MG63 (cell line): ENCODE data around the gene NXPH4. TPM values are rescaled to one million over a fixed set of nuclear protein-coding genes. Genes with fewer than 3 reads are reported as not detected.
A peak's percentile ranks its signal among the peaks of the same experiment; 100 is the strongest.

Experiments used
- DNase-seq: peaks from one replicate; pipeline ENCODE4 v3.0.0-alpha.2; 2020
- H3K27me3 ChIP-seq: fragments of 250-450 bp; sonication (Bioruptor Pico); 2 replicates; pipeline ENCODE4 v1.5.1; 2020; ENCODE audit warnings: mild to moderate bottlenecking, moderate library complexity
- H3K36me3 ChIP-seq: fragments of 250-450 bp; sonication (Bioruptor Pico); 2 replicates; pipeline ENCODE4 v1.5.1; 2020; ENCODE audit warnings: mild to moderate bottlenecking, moderate library complexity
- H3K4me3 ChIP-seq: fragments of 250-450 bp; sonication (Bioruptor Pico); 2 replicates; pipeline ENCODE4 v1.5.1; 2020; ENCODE audit warnings: mild to moderate bottlenecking, moderate library complexity
- H3K9me3 ChIP-seq: fragments of 250-450 bp; sonication (Bioruptor Pico); 2 replicates; pipeline ENCODE4 v1.5.1; 2020; ENCODE audit warnings: mild to moderate bottlenecking, moderate library complexity
- total RNA-seq: library from RNA; depleted of rRNA; stranded (reverse); fragments of >200 nt; shearing (Covaris generic); gene quantifications from 2 replicates; pipeline ENCODE4 v1.2.3, GENCODE V29; 2014; ENCODE audit warnings: low replicate concordance

NXPH4 gene
- total RNA-seq, 1 experiment from 2014 or later, result not detected

DNA sequence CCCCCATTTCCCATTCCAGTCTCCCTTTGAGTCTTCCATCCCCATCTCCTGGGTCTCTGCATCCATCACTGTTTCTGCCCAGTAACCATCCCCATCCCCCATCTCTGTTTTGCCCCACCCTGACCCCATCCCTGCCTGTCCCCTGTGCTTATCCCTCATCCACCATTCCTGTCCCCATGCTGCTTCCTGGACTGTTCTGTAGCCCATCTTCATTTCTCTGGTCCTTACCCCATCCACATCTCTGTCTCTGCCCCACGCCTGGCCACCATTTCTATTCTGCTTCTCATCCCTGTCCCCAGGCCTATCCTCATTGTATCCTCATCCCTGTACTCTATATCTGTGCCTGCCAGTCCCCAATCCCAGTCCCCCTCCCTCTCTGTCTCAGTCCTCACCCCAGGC, 4.2 kb downstream of the NXPH4 start:
- Histone ChIP-seq H3K9me3 (no peaks in the 10 kb centered on the region), H3K27me3 (0 out of 2 replicates have a peak, but pooled peaks cover 3% of the 10 kb centered on the region), H3K36me3 (no peaks in the 10 kb centered on the region), H3K4me3 (no peak overlapping the region)
- DNase-seq, result no peak

DNA sequence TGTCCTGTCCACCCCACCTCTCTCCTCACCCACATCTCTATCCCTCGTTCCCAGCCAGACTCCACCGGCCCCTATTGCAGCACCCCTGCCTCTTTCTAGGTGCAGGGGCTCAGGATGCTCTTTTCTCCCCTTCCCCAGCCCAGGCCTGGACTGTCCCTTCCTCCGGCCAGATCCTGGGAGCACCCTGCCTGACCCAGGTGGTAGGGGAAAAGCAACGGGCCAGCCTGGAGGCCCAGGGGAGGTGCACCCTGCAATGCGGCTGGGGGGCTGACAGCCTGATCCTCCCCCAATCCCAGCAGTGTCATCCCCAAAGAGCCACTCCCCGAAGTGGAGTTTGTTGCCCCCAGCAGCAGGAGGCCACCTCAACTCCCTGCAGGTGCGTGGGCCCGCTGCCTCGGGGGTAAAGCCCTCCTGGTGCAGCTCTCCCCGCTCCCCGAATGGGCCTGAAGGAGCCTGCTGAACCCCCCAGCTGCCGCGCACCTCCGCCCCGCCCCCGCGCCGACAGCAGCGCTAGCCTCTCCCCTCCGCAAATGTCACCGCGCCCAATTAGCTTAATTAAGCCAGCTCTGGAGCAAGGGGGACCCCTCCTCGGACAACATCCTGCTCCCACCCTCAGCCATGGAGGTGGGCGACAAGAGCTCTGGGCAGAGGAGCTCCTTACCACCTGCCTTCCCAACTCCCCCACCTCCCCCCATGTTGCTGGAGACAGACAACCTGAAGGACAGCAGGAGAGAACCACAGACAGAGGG, 4.7 kb downstream of the NXPH4 start:
- Histone ChIP-seq H3K36me3 (no peaks in the 10 kb centered on the region), H3K4me3 (no peak overlapping the region), H3K9me3 (no peaks in the 10 kb centered on the region), H3K27me3 (no peaks in the 10 kb centered on the region)
- DNase-seq, result no peak

DNA sequence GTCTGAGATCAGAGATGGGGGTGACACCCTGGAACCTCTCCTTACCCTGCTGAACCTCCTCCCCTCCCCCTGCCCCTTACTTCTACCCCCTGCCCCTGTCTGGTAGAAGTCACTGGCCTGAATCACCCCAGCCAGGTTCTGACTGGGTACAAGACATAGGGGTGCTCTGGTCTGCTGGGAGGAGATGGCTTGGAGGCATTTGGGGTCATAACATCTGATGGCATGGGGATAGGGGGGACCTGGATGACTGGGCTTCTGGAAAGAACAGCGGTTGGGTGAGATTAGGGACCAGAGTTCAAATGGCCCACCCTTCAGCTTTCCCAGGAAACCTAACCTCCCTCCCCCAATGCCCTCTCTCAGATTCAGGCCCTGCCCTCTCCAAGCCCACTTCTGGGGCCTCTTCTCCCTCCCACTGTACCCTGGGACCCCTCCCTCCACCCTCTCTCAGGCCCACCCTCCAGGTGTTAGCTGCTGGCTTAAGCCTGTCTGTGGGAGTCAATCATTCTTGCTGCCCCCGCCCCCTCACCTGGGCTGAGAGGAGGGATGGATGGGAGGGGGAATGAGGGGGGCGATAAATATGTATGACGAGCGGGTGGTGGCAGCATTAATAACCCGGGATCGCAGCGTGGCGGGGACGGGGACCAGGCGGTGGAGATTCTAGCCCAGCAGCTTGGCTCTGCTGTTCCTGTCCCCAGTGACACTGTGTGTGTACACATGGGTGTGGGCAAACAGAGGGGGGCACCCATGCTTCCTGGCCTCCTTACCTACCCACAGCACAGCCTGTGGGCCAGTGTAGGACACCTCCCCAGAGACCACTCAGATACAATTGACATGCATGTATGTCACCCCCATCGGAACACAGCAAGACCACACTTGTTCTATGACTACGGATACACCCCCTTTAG, 5.9 kb downstream of the NXPH4 start:
- Histone ChIP-seq H3K27me3 (no peaks in the 10 kb centered on the region), H3K36me3 (no peaks in the 10 kb centered on the region), H3K4me3 (no peak overlapping the region), H3K9me3 (no peaks in the 10 kb centered on the region)
- DNase-seq, result no peak

DNA sequence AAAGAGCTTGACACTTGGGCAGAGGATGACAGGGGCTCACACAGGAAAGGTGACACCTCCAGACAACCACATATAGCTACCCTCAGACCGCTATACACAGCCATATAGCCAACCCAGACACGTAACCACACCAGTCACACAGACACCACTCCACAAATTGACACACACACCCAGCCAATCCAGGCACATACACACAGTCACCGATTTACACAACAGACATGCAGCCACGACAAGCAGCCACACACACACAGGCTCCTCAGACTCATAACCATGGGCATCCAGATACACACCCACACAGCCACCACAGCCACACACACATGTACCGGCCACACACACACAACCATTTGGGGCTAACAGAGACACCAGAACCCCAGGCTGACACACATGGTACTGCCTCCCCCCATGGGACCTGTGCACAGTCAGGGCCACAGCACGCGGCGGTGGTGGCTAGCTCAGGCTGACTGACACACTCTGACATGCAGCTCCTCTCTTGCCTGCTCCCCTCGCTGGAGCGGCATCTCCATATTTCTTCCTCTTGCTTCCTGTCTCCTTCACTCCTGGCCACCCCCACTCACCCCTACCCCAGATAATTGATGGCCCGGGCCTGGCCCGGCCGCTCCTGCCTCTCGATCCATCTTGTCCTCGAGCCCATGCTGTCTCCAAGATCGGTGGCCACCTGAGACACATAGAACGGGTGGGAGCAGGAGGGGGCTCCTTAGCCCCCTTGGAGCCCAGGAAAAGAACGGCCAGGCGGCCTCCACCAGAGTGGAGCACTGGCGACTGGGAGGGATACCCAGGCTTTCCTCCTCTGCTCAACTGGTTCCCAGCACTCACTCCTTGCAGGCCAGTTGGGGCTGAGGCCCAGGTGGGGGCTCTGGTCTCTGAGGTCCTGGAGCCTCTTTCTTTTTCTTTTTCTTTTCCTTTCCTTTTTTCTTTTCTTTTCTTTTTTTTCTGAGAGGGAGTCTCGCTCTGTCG, 6.9 kb downstream of the NXPH4 start:
- no peak for DNase-seq
- Histone ChIP-seq H3K36me3 (no peaks in the 10 kb centered on the region), H3K27me3 (no peaks in the 10 kb centered on the region), H3K4me3 (no peak overlapping the region), H3K9me3 (no peaks in the 10 kb centered on the region)

DNA sequence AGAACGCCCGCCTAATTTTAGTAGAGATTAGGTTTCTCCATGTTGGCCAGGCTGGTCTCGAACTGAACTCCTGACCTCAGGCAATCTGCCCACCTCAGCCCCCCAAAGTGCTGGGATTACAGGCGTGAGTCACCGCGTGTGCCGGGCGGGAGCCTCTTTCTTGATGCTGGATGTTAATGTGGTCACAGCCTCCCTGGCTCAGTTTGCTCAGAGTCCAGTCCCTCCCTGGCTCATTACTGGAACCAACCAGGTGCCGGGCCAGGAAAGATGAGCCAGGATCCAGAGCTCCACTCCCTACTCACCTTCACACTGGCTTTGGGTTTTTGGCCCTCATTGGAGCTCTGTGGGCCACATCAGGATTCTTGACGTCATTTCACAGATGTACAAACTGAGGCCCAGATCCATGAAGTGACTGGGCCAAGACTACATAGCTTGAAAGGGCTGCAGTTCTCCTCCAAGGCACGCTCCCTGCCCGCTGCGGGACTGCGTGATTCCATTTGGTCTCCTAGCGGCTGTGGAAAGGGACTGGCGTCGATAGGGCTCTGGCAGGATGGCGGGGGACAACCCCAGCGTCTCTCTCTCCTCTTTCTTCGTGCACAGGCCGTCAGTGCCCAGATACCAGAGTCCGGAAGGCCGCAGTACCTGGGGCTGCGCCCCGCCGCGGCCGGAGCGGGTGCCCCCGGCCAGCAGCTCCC, 7.8 kb downstream of the NXPH4 start:
- no peaks in the 10 kb centered on the region for H3K36me3 ChIP-seq
- DNase-seq, result no peak
- no peak overlapping the region for H3K4me3 ChIP-seq
- no peaks in the 10 kb centered on the region for H3K27me3 ChIP-seq
- no peaks in the 10 kb centered on the region for H3K9me3 ChIP-seq

DNA sequence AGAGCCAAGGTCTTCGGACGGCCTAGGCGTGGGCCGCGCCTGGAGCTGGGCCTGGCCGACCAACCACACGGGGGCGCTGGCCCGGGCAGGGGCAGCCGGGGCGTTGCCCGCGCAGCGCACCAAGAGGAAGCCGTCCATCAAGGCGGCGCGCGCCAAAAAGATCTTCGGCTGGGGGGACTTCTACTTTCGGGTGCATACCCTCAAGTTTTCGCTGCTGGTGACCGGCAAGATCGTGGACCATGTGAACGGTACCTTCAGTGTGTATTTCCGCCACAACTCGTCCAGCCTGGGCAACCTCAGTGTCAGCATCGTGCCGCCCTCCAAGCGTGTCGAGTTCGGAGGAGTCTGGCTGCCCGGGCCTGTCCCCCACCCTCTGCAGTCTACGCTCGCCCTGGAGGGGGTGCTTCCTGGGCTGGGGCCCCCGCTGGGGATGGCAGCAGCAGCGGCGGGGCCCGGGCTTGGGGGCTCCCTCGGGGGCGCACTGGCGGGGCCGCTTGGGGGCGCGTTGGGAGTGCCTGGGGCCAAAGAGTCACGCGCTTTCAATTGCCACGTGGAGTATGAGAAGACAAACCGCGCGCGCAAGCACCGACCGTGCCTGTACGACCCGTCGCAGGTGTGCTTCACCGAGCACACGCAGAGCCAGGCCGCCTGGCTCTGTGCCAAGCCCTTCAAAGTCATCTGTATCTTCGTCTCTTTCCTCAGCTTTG, 8.5 kb downstream of the NXPH4 start:
- no peaks in the 10 kb centered on the region for H3K9me3 ChIP-seq
- no peaks in the 10 kb centered on the region for H3K27me3 ChIP-seq
- no peak overlapping the region for H3K4me3 ChIP-seq
- DNase-seq, result no peak
- H3K36me3 ChIP-seq, result no peaks in the 10 kb centered on the region; the same call in 1 of the 2 replicates

DNA sequence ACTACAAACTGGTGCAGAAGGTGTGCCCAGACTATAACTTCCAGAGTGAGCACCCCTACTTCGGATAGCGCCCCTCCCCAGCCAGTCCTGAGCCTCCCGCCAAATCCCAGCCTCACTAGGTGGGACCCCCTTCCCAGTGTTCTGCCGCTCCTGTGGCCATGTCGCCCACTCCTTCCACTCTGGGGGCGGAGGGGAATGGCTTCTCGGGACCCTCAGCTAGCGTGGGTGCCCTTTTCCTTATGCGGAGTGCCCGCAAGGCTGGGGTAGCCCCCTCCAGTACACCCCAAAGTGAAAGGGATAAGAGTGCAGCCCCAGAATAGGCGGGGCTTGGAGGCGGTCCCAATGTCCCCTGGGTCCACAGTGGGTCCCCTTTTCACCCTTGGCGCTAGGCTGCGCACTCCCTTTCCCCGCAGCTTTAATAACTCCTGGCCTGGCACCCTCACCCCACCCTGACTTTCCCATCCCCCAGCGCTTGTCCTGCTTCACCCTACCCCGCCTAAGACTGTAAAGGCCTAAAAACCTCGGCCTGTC, 9.2 kb downstream of the NXPH4 start:
- Histone ChIP-seq H3K4me3 (no peak overlapping the region), H3K27me3 (no peaks in the 10 kb centered on the region), H3K9me3 (no peaks in the 10 kb centered on the region), H3K36me3 (peaks cover 6% of the 10 kb centered on the region; the same call in 1 of the 2 replicates)
- no peak for DNase-seq

DNA sequence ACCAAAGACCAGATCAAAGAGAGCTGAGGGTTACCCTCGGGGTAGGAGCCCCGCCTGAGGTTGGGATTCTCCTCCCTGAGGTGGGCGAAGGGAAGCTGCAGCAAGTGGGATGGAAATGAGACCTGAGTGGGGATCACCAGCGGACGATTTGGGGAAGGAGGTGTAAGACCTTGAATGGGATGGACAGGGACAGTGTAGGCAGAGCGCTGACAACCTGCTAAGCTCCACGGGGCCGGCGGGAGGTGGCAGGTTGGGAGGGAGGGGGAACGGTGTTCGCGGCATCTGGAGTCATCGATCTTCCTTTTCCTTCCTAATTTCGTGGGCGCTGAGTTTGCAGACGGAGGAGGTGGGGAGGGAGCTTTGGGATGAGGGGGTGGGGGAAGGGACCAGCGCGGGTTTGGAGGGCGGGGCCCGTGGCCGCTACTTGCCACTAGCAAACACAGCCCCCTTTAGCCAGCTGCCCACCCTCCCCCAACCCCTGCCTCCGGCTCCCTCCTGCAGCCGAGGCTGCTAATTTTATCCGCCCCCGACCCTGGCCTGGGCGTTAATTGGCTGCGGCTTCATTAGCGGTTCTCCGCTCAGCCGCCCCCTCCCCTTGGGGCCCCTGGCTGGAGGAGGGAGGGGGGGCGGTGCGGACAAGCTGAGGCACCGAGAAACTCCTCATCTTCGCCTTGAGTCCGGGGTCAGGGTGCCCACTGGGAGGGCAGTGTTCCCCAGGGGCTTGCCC, 10.2 kb downstream of the NXPH4 start:
- Histone ChIP-seq H3K4me3 (no peak overlapping the region), H3K9me3 (no peaks in the 10 kb centered on the region)

DNA sequence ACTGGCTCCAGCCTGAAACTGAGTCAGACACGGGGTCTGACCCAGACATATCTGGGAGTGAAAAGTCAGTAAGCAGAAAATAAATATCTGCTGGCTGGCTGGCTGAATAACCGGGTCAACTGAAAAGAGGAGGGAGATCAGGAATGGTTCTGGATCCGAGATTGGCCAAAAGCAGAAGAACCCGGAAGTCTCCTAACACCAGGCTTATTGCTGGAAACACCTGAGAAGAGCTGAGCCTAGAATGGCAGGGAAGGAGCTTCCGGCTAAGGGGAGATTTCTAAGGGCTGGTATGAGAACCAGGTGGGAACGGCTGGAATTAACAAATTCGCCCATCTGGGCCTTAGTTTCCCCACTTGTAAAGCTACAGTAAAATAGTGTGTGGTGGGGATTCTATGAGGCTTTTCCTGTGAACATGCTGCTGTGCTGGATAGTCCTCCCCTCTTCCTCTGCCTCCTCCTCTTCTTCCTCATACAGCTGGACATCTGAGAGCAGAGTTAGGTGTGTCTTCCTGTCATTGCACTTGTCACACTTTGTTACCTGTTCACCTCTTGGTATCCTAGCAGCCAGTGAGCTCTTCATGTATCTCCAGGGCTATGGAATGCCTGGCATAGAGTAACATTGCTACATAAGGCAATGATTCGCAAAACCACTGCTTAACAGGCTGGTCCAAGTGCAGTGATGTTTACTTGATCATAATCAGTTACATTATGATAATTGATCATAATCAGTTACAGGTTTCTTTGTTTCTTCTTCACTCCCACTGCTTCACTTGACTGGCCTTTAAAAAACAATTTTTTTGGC, 10.9 kb downstream of the NXPH4 start:
- peaks cover 24% of the 10 kb centered on the region for H3K36me3 ChIP-seq
- H3K4me3 ChIP-seq, result no peak overlapping the region
- DNase-seq, result no peak
- no peaks in the 10 kb centered on the region for H3K9me3 ChIP-seq
- no peaks in the 10 kb centered on the region for H3K27me3 ChIP-seq

More for the DNA sequence above, 10.2 kb downstream of the NXPH4 start:
- peaks cover 16% of the 10 kb centered on the region for H3K36me3 ChIP-seq
- DNase-seq, result no peak
- H3K27me3 ChIP-seq, result no peaks in the 10 kb centered on the region

DNA sequence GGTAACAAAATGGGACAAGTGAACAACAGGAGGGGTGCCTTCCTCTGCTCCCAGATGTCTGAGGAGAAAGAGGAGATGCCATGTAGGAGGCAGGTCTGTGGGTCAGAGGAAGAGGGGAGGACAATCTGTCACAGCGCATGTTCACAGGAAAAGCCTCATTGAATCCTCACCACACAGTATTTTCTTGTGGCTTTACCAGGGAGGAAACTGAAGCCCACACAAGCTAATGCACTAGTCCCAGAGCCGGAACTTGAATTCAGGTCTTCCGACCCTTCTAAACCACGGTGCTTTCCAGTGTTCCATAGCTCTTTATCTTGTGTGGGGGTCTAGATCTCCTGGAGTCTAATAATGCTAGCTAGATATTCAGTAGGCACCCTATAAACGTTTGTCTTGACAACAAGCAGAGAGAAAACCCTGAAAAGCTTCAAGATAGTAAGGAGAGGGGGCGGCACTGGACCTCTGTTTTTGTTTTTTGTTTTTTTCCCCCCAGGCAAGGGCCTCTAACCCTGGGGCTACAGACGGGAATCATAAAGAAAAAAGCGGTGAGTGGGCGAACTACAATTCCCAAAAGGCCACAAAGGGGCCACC, 12.5 kb downstream of the NXPH4 start:
- Histone ChIP-seq H3K9me3 (no peaks in the 10 kb centered on the region), H3K27me3 (no peaks in the 10 kb centered on the region), H3K4me3 (peak overlapping the region; percentile 80), H3K36me3 (peaks cover 40% of the 10 kb centered on the region)
- no peak for DNase-seq

DNA sequence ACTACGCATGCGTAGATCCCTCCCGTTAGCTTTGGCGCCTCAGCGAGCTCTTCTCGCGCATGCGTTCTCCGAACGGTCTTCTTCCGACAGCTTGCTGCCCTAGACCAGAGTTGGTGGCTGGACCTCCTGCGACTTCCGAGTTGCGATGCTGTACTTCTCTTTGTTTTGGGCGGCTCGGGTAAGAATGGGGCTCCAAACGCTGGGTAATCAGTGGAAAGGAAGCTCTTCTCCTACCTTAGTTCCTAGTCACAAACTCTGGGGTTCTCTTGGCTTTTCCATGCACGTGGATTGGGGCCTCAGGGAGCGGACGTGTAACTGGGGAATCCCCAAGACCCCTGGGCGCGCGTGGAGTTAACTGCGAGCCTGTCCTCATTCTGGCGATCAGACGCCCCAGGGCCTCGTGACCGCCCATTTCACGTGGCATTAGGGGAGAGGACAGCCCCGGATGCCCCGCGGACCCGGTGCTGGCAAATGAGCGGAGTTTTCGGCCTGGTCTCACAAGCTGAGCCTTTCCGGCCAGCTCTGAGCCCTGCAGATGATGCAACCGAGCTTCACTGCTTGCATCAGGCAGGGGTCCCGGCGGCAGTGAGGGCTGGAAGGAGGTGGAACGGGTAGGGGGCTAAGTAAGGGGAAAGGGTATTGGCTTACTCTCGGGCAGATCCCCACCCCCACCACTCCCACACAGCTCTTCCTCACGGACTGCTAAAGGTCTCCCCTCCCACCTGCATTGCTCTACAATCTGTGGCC, 13.2 kb downstream of the NXPH4 start, which contains the start of gene SHMT2:
Gene SHMT2, plus strand, starts transcription at position 78 of the 747 bp plus-strand sequence. Its CDS starts 68 bp downstream, at position 146.
- peak; percentile 95 for DNase-seq
- H3K27me3 ChIP-seq, result no peaks in the 10 kb centered on the region
- H3K9me3 ChIP-seq, result no peaks in the 10 kb centered on the region
- H3K36me3 ChIP-seq, result peaks cover 46% of the 10 kb centered on the region
- peak within 1 kb of the TSS; percentile 80 for H3K4me3 ChIP-seq

DNA sequence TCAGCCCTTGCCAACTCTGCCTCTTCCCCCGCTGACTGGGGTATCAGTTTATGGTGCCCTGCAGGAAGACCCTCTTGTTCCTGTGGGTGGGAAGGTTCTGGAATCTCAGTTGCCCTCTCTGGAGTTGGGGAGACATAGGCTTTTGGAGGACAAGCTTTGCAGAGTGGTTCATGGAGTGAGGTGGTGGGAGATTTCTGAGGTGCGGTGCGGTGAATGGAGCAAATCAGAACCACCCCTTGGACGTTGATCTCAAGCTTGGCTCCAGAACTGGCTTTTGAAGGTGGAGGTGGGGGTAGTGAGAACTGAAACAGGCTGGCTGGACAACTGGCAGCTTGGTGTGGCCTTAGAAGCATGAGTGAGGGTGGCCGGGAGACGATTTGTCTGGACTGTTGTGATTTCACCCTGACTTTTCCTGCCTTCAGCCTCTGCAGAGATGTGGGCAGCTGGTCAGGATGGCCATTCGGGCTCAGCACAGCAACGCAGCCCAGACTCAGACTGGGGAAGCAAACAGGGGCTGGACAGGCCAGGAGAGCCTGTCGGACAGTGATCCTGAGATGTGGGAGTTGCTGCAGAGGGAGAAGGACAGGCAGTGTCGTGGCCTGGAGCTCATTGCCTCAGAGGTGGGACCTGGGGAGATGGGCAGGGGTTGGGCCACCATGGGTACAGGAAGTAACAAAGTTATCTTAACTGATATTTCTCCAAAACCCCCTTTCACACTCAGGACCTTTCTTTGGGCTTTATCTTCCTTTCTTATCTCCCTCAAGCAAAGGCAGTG, 14.0 kb downstream of the NXPH4 start:
- DNase-seq, result no peak
- Histone ChIP-seq H3K36me3 (peaks cover 46% of the 10 kb centered on the region), H3K9me3 (no peaks in the 10 kb centered on the region), H3K4me3 (peak overlapping the region; percentile 80), H3K27me3 (no peaks in the 10 kb centered on the region)
